Measurements from ENCODE around the gene C1GALT1C1.
"Not testable (repeated sequence)": the region's sequence is repeated elsewhere in the genome, so short reads cannot be mapped to it uniquely, and the experiment has no call there.

Gene C1GALT1C1

GRCh38 chrX:120629667-120630537 lies at the start of gene C1GALT1C1:
C1GALT1C1 (minus strand) TSS chrX:120630054; CDS start chrX:120627166, 2,888 bp downstream.
- Histone ChIP-seq H3K36me3 (ENCODE audit: control insufficient read depth, insufficient read depth, low read length) (no peaks in the 10 kb centered on the region), H3K4me3 (ENCODE audit: low read depth, low read length) (peak within 1 kb of the TSS; percentile 76), H3K9ac (ENCODE audit: low read depth, low read length) (peak within 1 kb of the TSS; percentile 67), H3K27ac (ENCODE audit: low read depth, low read length) (peak within 1 kb of the TSS; percentile 86), H3K9me3 (ENCODE audit: control insufficient read depth, insufficient read depth, low read length) (no peaks in the 10 kb centered on the region), H3K27me3 (ENCODE audit: control insufficient read depth, insufficient read depth, low read length) (no peaks in the 10 kb centered on the region), H3K4me1 (ENCODE audit: control insufficient read depth, insufficient read depth, low read length) (no peaks in the 10 kb centered on the region)

- no peak overlapping the region for H3K4me3 ChIP-seq (ENCODE audit: low read depth, low read length)
- no peak overlapping the region for H3K27ac ChIP-seq (ENCODE audit: low read depth, low read length)
- no peak overlapping the region for H3K9ac ChIP-seq (ENCODE audit: low read depth, low read length)
- no peaks in the 10 kb centered on the region for H3K27me3 ChIP-seq (ENCODE audit: control insufficient read depth, insufficient read depth, low read length)
- H3K4me1 ChIP-seq (ENCODE audit: control insufficient read depth, insufficient read depth, low read length): no peaks in the 10 kb centered on the region
- peaks cover 3% of the 10 kb centered on the region; the same call in 1 of the 2 replicates for H3K9me3 ChIP-seq (ENCODE audit: control insufficient read depth, insufficient read depth, low read length)
- H3K36me3 ChIP-seq (ENCODE audit: control insufficient read depth, insufficient read depth, low read length): no peaks in the 10 kb centered on the region
These were observed 47.3 kb upstream of the C1GALT1C1 start for GRCh38 chrX:120677004-120677652.

DNA sequence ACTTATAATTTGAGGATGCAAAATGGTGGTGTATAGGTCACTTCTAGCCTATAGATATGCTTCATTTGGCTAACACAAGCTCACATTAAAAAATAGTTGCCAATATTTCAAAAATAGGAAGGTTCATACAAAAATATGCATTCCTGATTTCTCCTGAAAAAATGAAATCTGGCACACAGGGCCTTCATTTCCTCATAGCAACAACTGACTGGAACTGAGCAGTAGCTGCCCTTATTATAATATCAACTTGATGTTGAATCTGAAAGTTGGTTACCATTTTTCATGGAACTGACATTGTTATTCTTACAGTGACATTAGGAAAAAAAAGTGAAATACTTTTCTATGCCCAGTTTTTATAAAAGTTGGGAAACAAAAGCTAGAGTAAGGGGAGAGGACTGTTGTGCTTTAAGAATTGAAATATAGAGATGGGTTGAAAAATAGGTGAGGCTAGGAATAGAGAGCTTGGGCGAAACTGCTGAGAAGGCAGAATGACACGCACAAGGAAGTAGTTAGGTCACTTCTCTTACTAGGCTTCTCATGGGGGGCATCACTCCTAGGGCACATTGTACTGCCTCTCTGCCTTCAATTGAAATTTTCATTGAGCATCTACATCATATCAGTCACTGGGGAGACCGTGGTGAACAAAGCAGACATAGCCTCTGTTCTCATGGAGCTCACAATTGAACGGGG lies 43.1 kb upstream of the C1GALT1C1 start:
- no peaks in the 10 kb centered on the region for H3K4me1 ChIP-seq (ENCODE audit: control insufficient read depth, insufficient read depth, low read length)
- H3K27me3 ChIP-seq (ENCODE audit: control insufficient read depth, insufficient read depth, low read length): no peaks in the 10 kb centered on the region
- H3K9ac ChIP-seq (ENCODE audit: low read depth, low read length): no peak overlapping the region
- H3K4me3 ChIP-seq (ENCODE audit: low read depth, low read length): no peak overlapping the region
- H3K27ac ChIP-seq (ENCODE audit: low read depth, low read length): no peak overlapping the region
- peaks cover 3% of the 10 kb centered on the region; the same call in 1 of the 2 replicates for H3K9me3 ChIP-seq (ENCODE audit: control insufficient read depth, insufficient read depth, low read length)
- H3K36me3 ChIP-seq (ENCODE audit: control insufficient read depth, insufficient read depth, low read length): no peaks in the 10 kb centered on the region

GRCh38 chrX:120672389-120672788 lies 42.5 kb upstream of the C1GALT1C1 start:
- no peaks in the 10 kb centered on the region for H3K27me3 ChIP-seq (ENCODE audit: control insufficient read depth, insufficient read depth, low read length)
- no peak overlapping the region for H3K4me3 ChIP-seq (ENCODE audit: low read depth, low read length)
- H3K36me3 ChIP-seq (ENCODE audit: control insufficient read depth, insufficient read depth, low read length): no peaks in the 10 kb centered on the region
- H3K27ac ChIP-seq (ENCODE audit: low read depth, low read length): no peak overlapping the region
- no peaks in the 10 kb centered on the region for H3K4me1 ChIP-seq (ENCODE audit: control insufficient read depth, insufficient read depth, low read length)
- no peak overlapping the region for H3K9ac ChIP-seq (ENCODE audit: low read depth, low read length)
- H3K9me3 ChIP-seq (ENCODE audit: control insufficient read depth, insufficient read depth, low read length): peaks cover 3% of the 10 kb centered on the region; the same call in 1 of the 2 replicates

DNA sequence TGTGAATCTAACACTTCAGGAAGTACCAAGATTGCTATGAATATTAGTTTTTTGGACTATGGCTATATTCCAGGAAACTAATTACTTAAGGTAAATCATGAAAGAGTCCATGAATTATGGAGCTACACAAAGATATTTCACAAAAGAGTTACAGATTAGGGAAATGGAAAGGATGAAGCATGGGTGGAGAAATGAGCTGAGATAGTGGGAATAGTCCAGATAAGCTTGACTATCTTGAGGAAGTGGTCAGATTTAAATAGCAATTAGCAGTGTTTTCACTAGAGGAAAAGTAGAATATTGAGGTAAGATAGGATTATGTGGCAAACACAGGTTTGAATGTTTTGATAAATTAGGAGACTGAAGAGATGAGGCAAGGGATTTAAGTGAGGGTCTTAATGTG lies 42.1 kb upstream of the C1GALT1C1 start:
- no peaks in the 10 kb centered on the region for H3K36me3 ChIP-seq (ENCODE audit: control insufficient read depth, insufficient read depth, low read length)
- H3K9ac ChIP-seq (ENCODE audit: low read depth, low read length): no peak overlapping the region
- H3K4me1 ChIP-seq (ENCODE audit: control insufficient read depth, insufficient read depth, low read length): no peaks in the 10 kb centered on the region
- no peaks in the 10 kb centered on the region for H3K27me3 ChIP-seq (ENCODE audit: control insufficient read depth, insufficient read depth, low read length)
- H3K27ac ChIP-seq (ENCODE audit: low read depth, low read length): no peak overlapping the region
- peaks cover 3% of the 10 kb centered on the region; the same call in 1 of the 2 replicates for H3K9me3 ChIP-seq (ENCODE audit: control insufficient read depth, insufficient read depth, low read length)
- H3K4me3 ChIP-seq (ENCODE audit: low read depth, low read length): no peak overlapping the region

- Histone ChIP-seq H3K4me1 (ENCODE audit: control insufficient read depth, insufficient read depth, low read length) (peaks cover 7% of the 10 kb centered on the region; the same call in 1 of the 2 replicates), H3K27ac (ENCODE audit: low read depth, low read length) (no peak overlapping the region), H3K4me3 (ENCODE audit: low read depth, low read length) (no peak overlapping the region), H3K27me3 (ENCODE audit: control insufficient read depth, insufficient read depth, low read length) (no peaks in the 10 kb centered on the region), H3K9me3 (ENCODE audit: control insufficient read depth, insufficient read depth, low read length) (no peaks in the 10 kb centered on the region), H3K9ac (ENCODE audit: low read depth, low read length) (no peak overlapping the region), H3K36me3 (ENCODE audit: control insufficient read depth, insufficient read depth, low read length) (no peaks in the 10 kb centered on the region)
These were observed 38.5 kb upstream of the C1GALT1C1 start for GRCh38 chrX:120668357-120668756.

DNA sequence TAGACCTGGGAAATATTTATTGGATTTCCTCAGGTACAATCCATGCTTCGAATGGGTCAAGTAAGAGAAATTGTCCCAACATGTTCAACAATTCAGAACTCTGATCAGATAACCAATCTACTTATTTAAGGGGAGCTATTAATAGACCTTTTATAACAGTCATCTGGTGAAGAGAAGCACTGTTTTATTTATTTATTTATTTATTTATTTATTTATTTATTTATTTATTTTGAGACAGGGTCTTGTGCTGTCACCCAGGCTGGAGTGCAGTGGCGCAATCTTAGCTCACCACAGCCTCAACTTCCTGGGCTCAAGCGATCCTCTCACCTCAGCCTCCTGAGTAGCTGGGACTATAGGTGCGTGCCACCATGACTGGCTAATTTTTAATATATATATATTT lies 34.7 kb upstream of the C1GALT1C1 start:
- H3K9me3 ChIP-seq (ENCODE audit: control insufficient read depth, insufficient read depth, low read length); H3K9ac ChIP-seq (ENCODE audit: low read depth, low read length); H3K27ac ChIP-seq (ENCODE audit: low read depth, low read length); H3K27me3 ChIP-seq (ENCODE audit: control insufficient read depth, insufficient read depth, low read length); H3K4me3 ChIP-seq (ENCODE audit: low read depth, low read length); H3K36me3 ChIP-seq (ENCODE audit: control insufficient read depth, insufficient read depth, low read length): not testable (repeated sequence)
- H3K4me1 ChIP-seq (ENCODE audit: control insufficient read depth, insufficient read depth, low read length): peaks cover 17% of the 10 kb centered on the region; the same call in 1 of the 2 replicates

- no peaks in the 10 kb centered on the region for H3K9me3 ChIP-seq (ENCODE audit: control insufficient read depth, insufficient read depth, low read length)
- no peak overlapping the region for H3K9ac ChIP-seq (ENCODE audit: low read depth, low read length)
- H3K36me3 ChIP-seq (ENCODE audit: control insufficient read depth, insufficient read depth, low read length): no peaks in the 10 kb centered on the region
- no peak overlapping the region for H3K4me3 ChIP-seq (ENCODE audit: low read depth, low read length)
- H3K27me3 ChIP-seq (ENCODE audit: control insufficient read depth, insufficient read depth, low read length): no peaks in the 10 kb centered on the region
- no peak overlapping the region for H3K27ac ChIP-seq (ENCODE audit: low read depth, low read length)
- H3K4me1 ChIP-seq (ENCODE audit: control insufficient read depth, insufficient read depth, low read length): peaks cover 17% of the 10 kb centered on the region; the same call in 1 of the 2 replicates
These were observed 34.2 kb upstream of the C1GALT1C1 start for GRCh38 chrX:120664081-120664480.

DNA sequence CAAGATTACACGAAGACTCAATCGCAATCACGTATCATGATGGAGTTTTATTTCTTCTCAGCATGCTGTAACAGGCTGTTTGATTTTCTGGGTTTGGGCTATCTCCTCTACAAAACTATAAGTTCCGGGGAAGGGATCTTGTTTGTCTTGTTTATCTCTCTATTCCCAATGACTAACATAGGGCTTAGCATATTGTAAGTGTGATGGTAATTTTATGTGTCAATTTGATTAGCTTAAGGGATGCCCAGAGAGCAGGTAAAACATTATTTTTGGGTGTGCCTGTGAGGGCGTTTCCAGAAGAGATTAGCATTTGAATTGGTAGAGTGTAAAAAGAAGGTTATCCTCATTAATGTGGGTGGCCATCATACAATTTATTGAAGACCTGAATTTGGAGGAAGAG lies 32.8 kb upstream of the C1GALT1C1 start:
- H3K36me3 ChIP-seq (ENCODE audit: control insufficient read depth, insufficient read depth, low read length): no peaks in the 10 kb centered on the region
- H3K27ac ChIP-seq (ENCODE audit: low read depth, low read length): no peak overlapping the region
- no peaks in the 10 kb centered on the region for H3K9me3 ChIP-seq (ENCODE audit: control insufficient read depth, insufficient read depth, low read length)
- peaks cover 17% of the 10 kb centered on the region; the same call in 1 of the 2 replicates for H3K4me1 ChIP-seq (ENCODE audit: control insufficient read depth, insufficient read depth, low read length)
- H3K9ac ChIP-seq (ENCODE audit: low read depth, low read length): no peak overlapping the region
- no peaks in the 10 kb centered on the region for H3K27me3 ChIP-seq (ENCODE audit: control insufficient read depth, insufficient read depth, low read length)
- no peak overlapping the region for H3K4me3 ChIP-seq (ENCODE audit: low read depth, low read length)

DNA sequence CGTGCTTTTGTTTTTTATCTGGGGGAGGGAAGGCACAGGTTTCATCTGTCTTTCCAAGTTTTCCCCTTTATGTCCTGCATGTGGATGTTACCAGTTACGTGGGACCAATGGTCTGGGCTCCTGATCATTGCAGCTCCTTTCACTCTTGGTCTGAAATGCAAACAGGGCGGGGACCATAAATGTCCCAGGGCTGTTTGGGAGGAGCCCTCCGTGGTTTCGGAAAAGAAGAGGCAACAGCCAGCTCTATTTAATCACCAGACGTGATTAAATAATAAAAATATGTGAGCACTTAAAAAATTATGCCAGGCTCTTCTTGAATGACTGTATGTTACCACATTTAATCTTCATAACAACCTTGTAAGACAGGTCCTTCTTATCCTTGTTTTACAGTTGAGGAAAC lies 30.8 kb upstream of the C1GALT1C1 start:
- Histone ChIP-seq H3K9ac (ENCODE audit: low read depth, low read length) (no peak overlapping the region), H3K4me3 (ENCODE audit: low read depth, low read length) (no peak overlapping the region), H3K36me3 (ENCODE audit: control insufficient read depth, insufficient read depth, low read length) (no peaks in the 10 kb centered on the region), H3K4me1 (ENCODE audit: control insufficient read depth, insufficient read depth, low read length) (peaks cover 17% of the 10 kb centered on the region; the same call in 1 of the 2 replicates), H3K27me3 (ENCODE audit: control insufficient read depth, insufficient read depth, low read length) (no peaks in the 10 kb centered on the region), H3K9me3 (ENCODE audit: control insufficient read depth, insufficient read depth, low read length) (no peaks in the 10 kb centered on the region), H3K27ac (ENCODE audit: low read depth, low read length) (no peak overlapping the region)

Data from HUES48 (cell line).